Measurements from ENCODE around the gene YEATS2.
"Not testable (repeated sequence)": the region's sequence is repeated elsewhere in the genome, so short reads cannot be mapped to it uniquely, and the experiment has no call there.

The YEATS2 gene

DNA sequence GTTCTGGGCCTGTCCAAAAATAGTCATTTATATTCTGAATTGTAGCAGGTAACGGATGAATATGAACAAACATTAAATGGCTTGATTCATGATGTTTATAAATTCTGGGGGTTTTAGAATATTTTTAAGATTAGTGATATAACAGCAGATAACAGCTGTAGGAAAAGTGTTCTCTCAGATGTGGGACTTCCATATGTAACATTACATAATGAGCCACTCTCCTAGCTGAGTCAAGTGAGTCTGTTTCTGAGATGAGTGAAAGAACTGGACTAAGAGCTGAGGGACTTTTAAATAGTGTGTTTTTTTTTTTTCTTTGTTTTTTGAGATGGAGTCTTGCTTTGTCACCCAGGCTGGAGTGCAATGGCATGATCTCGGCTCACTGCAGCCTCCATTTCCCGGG, 13.9 kb downstream of the YEATS2 start:
- DNase-seq (ENCODE audit: low read depth in 2 of 3, low spot score in 2 of 3) = no peak

DNA sequence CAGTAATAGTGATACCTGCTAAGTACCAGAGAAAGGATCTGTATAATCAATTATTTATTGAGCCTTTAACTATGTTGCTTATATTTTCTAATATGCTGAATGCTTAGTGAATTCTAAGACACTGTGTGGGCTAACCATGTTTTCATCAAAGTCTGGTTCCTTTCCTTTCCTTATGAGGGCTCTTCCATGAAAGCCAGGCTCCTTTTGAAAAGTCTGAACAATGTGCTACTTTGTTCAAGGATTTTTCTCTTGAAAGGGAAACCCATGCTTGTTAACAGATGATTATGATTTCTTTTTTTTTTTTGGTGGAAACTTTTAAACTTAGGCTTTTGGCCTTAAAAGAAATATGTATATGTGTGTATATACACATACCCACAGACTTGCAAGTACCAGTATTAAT, 17.0 kb downstream of the YEATS2 start:
- DNase-seq (ENCODE audit: low read depth in 2 of 3, low spot score in 2 of 3) = no peak

DNA sequence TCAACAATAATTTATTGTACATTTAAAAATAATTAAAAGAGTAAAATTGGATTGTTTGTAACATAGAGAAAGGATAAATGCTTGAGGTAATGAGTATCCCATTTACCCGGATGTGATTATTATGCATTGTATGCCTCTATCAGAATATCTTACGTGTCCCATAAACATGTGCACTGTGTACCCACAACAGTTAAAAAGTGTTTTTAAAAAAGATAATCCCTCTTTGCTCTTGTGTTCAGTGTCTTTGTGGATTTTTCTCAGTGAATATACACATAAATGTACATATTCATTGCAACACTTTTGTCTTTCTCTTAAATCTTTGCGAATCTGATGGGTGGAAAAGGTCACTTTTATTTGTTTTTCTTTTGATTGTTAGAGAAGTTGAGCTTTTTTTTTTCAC, 20.4 kb downstream of the YEATS2 start:
- no peak for DNase-seq (ENCODE audit: low read depth in 2 of 3, low spot score in 2 of 3)

DNA sequence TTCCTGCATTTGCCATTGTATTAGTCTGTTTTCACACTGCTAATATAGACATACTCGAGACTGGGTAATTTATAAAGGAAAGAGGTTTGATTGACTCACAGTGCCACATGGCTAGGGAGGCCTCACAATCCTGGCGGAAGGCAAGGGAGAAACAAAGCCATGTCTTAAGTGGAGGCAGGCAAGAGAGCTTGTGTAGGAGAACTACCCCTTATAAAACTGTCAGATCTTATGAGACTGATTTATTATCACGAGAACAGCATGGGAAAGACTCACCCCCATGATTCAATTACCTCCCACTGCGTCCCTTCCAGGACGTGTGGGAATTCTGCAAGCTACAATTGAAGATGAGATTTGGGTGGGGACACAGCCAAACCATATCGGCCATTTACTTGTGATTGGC, 27.8 kb downstream of the YEATS2 start:
- no peak for DNase-seq (ENCODE audit: low read depth in 2 of 3, low spot score in 2 of 3)

DNA sequence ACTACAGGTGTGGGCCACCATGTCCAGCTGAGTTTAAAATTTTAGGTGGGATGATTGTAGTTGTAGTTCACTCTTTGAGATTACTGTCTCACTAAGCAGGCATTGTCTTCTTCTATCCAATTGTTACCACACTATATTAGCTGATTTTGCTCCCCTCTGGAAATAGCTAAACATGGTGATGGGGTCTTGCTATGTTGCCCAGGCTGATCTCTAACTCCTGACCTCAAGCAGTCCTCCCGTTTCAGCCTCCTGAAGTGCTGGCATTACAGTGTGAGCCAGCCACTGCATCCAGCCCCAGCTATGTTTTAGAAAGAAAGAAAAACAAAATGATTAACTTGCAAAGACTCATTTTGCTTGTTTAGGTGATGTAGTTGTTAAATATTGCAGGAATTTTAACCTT, 30.6 kb downstream of the YEATS2 start:
- DNase-seq (ENCODE audit: low read depth in 2 of 3, low spot score in 2 of 3) = no peak

DNA sequence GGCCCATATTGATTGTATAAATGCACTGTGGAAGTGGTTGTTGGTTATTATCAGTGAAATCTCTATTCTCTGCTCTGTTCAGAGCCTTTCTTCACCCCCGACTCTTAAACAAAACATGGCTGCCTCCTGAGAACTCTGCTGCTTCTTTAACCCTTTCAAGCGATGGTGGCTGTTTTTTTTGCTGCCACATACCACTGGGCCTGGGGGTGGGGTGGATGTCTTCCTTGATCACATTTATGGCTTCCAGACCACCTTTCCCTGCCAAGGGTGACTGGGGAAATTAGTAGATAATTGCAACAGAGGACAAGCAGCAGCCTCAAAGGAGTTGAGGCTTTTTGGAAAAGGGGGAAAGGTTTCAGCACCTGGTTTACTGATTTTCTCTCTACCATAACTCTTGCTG, 32.8 kb downstream of the YEATS2 start:
- DNase-seq (ENCODE audit: low read depth in 2 of 3, low spot score in 2 of 3) = no peak

DNA sequence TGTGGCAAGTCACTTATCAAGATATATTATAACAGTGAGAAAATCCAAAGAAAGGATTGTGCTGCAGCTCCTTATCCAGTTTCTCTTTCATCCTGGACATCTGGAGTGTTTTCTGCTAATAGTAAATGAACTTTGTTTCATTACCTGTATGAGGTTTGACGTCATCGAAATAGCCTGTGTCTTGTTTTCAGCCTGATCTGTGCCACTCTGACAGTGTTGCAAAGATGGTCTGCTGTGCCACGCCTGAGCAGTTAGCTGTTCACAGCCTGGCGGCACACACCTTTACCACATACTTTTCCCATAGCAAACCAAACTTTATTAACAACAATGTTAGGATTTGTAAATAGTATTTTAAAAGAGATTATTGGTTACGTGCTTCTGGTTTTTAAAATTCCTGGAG, 34.0 kb downstream of the YEATS2 start:
- no peak for DNase-seq (ENCODE audit: low read depth in 2 of 3, low spot score in 2 of 3)

DNA sequence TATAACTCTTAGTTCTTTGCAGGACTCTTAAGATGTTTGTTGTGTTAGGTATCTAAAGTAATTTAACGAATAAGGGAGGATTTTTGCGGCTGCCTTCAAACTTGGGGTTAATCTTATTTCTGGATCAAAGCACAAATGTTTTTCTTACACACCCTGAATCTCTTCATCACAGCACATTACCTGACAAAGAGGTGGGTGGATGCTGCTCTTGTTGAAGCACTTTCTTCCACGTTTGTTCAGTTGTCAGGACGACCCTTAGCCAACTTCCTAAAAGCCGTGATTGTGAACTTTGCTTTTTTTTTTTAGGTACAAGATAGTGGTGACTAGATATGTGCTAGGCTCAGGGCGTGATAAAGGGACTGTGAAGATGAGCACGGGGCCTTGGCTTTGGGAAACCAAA, 36.0 kb downstream of the YEATS2 start:
- DNase-seq (ENCODE audit: low read depth in 2 of 3, low spot score in 2 of 3) = no peak

DNA sequence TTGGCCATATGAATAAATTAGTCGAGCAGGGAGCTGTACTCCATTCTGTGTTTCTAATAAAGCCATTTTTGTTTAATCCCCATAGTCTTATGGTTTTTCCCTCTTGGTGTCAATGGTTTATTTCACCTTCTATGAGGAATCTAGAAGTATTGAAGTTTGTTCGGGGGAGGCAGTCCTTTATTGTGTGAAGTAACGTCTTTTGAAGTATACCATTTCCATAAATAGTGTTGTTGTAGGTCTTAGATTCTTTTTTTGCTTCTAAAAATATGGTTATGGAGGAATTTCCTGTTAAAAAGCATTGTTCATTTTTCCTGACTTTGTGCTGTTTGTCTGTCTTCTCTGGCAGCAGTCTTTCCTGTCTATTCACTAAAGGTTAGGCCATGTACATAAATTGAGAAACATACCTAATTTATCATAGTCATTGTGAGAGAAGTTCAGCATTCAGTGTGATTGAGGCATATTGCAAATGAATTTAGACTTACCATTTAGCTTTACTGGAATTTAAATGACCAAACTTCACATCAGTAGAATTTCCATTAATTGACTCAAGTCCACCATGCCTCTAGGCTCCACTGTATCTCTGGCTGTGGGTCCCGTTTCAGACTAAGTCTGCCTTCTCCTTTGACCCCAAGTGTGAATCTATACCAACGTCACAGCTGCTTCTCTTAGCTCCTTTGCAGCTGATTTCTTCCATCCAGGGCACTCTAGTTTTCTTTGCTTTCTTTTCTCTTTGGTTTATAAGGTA, 37.3 kb downstream of the YEATS2 start:
- DNase-seq (ENCODE audit: low read depth in 2 of 3, low spot score in 2 of 3) = no peak

DNA sequence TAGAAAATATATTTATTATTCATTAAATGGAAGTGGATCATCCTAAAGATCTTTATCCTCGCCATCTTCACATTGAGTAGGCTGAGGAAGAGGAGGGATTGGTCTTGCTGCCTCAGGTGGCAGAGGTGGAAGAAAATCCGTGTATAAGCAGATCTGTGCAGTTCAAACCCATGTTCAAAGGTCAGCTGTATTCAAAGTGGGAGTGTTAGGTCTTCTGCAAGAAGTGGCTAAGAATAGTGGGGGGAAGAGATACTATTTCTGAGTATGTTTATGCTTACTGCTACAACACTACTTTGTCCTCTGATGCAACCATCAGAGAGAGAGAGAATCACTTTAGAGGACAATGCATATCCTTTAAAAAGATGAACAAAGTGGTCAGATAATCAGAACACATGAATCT, 39.5 kb downstream of the YEATS2 start:
- DNase-seq (ENCODE audit: low read depth in 2 of 3, low spot score in 2 of 3) = no peak

DNA sequence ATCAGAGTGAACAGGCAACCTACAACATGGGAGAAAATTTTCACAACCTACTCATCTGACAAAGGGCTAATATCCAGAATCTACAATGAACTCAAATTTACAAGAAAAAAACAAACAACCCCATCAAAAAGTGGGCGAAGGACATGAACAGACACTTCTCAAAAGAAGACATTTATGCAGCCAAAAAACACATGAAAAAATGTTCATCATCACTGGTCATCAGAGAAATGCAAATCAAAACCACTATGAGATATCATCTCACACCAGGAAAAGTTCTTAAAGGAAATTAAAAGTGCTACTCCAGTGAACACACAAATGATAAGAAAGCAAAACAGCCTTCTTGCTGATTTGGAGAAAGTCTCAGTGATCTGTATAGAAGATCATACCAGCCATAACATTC, 42.6 kb downstream of the YEATS2 start:
- DNase-seq (ENCODE audit: low read depth in 2 of 3, low spot score in 2 of 3) = not testable (repeated sequence)

DNA sequence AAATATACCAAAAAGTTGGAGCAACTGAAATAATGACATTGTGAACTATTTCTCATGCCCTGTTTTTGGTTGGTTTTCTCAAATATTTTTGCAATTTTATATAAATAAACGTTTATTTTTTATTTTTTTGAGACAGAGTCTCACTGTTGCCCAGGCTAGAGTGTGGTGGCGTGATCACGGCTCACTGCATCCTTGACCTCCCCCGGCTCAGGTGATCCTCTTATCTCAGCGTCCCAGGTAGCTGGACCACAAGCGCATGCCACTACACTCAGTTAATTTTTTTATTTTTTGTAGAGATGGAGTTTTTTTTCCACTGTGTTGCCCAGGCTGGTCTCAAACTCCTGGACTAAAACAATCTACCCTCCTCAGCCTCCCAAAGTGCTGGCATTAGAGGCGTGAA, 45.6 kb downstream of the YEATS2 start:
- DNase-seq (ENCODE audit: low read depth in 2 of 3, low spot score in 2 of 3) = no peak

DNA sequence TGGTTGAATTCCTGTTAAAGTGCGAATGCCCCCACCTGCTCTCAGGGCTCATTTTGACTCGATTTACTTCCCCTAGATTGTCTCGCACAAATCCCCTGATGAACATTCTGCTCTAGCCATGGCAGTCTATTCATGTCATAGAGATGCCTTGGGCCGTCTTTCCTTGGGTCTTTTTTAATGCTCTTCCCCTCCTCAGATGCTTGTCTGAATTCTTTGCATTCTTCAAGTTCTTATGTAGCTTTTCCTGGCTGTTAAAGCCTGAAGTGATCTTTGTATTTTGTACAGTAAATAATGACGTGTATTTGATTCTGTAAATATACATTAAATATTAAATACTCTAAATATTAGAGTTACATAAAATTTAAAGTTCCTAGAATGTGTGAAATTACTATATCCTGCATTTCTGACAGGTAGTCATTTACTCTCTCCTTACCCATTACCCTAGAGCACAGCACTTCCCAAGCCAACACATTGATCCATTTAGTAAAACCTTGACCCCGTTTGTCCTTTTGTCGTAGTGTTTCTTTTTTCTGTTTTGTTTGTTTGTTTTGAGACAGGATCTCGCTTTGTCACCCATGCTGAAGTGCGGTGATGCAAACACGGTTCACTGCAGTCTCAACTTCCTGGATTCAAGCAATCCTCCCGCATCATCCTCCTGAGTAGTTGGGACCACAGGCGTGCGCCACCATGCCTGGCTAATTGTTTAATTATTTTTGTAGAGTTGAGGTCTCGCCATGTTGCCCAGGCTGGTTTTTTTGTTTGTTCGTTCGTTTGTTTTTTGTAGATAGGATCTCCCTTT, 47.9 kb downstream of the YEATS2 start:
- DNase-seq (ENCODE audit: low read depth in 2 of 3, low spot score in 2 of 3) = no peak

DNA sequence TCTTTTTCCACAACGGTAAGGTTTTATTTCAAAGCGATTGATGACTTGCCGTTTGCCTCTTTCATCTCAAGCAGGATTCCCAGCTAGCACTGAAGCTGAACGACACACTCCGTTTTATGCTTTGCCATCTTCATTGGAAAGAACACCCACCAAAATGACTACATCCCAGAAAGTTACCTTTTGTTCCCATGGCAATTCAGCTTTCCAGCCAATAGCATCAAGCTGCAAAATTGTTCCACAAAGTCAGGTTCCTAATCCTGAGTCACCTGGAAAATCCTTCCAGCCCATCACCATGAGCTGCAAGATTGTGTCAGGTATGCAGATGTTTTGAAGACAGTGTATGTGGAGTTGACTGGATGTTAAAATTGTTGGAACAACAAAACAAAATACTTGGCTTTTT, 56.5 kb downstream of the YEATS2 start:
- no peak for DNase-seq (ENCODE audit: low read depth in 2 of 3, low spot score in 2 of 3)

DNA sequence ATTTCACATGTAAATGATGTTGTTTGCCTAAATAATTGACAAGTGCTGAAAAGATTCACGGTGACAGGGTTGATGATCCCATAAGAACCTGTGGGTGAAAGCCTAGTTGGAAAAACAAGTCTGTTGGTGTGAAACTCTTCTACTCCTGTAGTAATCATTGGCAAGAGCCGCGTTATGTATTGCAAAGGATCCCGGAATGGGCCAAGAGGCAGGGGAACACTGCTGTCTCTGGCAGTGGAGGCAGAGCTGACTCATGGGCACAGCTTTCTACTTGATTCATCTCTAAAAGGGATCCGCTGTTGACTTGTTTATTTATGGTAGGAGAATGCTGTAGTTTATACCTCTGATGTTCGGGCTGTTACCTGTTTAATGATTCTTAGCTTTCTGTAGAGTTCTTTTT, 64.7 kb downstream of the YEATS2 start:
- no peak for DNase-seq (ENCODE audit: low read depth in 2 of 3, low spot score in 2 of 3)

DNA sequence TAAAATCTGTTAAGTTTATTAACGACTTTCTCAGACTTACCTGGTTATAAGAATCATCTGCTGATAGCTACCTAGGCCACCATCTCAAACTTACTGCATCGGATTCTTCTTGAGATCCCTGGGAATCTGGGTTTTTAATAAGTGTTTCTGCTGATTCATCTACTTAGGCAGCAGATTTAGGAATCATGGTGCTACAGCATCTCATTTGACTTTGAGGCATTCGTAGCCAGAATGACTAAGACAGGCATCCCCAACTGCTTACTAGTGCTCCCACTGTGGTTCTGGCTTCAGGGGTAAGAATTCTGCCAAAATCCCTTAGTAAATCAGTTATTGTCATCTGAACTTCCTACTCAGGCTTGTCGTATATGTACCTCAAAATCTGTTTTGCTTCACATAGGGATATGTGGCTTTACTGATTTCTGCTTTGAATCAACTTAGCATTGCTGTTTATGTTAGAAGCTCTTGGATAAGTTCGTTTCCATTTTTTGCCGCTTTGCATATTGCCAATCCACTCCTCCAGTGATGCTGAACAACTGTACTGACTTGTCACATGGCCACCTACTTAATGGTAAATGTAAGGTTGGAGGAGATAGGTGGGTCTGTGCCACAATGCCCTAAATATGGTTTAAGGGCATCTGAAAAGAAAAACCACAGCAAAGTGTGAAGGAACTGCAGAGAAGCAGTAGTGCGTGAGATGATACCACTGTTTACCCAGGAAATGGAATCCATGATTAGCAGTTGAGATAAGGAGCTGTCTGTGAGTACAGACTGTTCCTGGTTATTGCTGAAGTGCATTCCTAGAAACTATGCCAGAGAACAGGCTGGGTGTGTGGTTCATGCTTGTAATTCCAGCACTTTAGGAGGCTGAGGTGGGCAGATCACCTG, 67.5 kb downstream of the YEATS2 start:
- no peak for DNase-seq (ENCODE audit: low read depth in 2 of 3, low spot score in 2 of 3)

DNA sequence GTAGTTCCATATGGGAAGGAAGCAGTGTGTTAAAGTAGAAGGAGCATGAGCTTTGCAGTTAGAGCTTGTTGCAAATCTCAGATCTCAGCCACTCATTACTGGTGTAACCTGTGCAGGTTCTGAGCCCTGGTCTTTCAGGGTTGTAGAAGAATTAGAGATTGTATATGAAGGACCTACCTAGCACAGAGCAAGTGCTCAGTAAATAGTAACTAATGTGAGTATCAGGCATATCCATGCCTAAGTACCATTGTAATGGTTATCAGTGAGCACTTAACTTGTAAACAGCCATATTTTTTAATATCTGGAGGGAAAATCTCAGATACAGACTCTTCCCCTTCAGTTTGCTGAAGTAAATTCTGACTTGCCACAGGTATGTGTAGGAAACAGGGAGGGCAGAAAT, 68.5 kb downstream of the YEATS2 start:
- no peak for DNase-seq (ENCODE audit: low read depth in 2 of 3, low spot score in 2 of 3)

DNA sequence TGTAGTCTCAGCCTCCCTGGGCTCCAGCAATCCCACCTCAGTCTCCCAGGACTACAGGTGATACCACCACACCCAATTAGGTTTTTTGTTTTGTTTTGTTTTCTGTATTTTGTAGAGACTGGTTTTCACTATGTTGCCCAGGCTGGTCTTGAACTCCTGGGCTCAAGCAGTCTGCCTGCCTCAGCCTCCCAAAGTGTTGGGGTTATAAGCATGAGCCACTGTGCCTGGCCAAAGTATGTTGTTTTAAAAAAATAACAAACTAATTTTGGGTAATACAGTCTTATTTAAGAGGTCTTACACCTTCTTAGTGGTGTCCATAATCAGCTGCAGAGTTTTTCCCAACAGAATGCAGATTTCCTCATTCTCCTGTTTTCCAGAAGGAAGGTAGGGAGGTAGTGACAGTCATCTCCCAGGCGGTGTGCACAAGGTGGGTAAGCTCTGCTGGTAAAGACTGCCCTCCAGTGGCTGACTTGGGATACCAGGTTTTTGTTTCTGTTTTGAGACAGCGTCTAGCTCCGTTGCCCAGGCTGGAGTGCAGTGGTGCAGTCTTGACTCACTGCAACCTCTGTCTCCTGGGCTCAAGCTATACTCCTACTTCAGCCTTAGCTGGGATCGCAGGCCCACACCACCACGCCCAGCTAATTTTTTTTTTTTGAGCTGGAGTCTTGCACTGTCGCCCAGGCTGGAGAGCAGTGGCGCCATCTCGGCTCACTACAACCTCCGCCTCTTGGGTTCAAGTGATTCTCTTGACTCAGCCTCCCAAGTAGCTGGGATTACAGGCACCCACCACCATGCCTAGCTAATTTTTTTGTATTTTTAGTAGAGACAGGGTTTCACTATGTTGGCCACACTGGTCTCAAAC, 69.4 kb downstream of the YEATS2 start:
- DNase-seq (ENCODE audit: low read depth in 2 of 3, low spot score in 2 of 3) = peak; percentile 13 to 17 (median 17)

DNA sequence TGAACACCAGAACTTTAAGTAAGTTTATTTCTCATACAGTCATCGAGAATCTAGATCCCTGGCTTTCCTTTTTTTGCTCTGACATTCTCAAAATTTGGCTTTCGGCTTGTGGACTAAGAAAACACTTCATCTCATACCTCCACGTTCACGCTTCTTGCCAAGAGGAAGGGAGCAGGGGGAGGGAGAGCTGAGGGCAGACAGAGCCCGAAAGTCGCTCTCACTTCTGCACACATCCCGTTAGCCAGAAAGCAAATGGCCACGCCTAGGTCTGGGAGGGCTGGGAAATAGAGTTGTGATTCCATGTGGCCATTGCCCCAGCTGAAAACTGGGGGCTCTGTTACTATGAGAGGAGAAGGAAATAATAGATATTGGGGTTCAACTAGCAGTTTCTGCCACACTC, 70.5 kb downstream of the YEATS2 start:
- no peak for DNase-seq (ENCODE audit: low read depth in 2 of 3, low spot score in 2 of 3)

DNA sequence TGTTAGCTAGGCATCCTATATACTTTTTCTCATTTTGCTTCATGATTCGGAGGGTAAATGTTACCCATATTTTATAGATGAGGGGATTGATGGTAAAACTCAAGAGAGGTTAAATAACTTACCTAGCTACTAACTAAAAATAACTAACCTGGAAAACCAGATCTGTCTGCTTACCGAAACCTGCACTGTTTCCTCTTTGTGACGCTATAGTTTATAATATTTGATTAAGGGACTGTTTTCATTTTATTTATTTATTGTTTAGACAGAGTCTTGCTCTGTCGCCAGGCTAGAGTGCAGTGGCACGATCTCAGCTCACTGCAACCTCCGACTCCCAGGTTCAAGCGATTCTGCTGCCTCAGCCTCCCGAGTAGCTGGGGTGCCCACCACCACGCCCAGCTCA, 71.9 kb downstream of the YEATS2 start:
- no peak for DNase-seq (ENCODE audit: low read depth in 2 of 3, low spot score in 2 of 3)

DNA sequence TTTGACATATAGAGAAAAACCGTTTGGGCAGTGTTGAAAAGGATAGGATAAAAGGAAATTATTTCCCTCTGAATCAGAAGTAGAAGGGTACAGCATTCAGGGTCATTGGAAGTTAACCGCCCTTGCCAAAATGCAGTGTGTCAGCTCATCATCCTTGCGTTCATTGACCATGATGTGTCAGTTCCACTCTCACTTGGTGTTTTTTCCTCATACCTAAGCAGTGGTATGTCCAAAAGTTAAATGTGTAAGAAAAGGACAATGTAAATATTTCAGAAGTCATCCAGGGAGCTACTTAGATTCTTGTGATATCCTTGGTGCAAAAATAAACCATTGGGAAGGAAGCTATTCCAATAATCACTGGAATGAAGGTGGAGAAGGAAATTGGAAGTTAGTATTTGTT, 77.0 kb downstream of the YEATS2 start:
- DNase-seq (ENCODE audit: low read depth in 2 of 3, low spot score in 2 of 3) = no peak
